T-helper 2 cell (primary cell): ENCODE results near the gene CDH6.
"Not testable (repeated sequence)": the region's sequence is repeated elsewhere in the genome, so short reads cannot be mapped to it uniquely, and the experiment has no call there.

Experiments used
- DNase-seq, 5 experiments: peaks; one replicate each; pipeline versions ENCODE4 v3.0.0 to v3.0.0-alpha.2; 2012 to 2022

CDH6 gene

DNA sequence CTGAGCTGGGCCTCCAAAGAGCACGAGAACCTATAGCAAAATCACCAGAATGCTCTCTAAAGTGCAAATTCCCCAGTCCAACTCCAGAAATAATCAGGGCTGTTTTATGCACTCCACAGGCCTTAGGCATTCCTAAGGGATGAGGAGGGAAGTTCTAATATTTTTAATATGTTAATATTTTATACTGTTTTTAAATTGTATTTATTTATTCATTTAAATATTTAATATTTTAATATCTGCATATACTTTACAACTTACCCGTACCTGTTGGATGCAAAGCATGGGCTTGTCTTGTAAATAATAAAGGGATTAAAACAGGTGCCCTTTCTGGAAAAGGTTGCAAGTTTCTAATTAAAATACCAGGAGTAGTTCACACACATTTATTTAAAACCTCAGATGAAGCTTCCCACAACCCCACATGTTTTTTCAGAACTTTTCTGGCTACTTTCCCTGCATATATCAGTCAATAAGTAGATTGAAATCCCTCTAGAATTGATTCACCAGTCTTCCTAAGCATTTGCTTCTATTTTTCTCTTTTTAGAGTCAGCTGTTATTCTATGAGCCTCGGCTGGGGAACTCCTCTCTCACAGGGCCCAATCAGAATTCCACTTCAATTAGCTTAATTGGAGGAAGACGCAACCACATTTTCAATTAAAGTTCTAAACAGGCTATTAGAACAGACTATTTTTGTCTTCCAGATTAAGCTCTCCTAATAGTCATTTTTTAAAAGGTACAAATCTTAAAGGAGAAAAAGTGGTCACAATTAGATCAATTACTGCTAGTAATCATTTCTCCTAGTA, 140.8 kb downstream of the CDH6 start:
- no peak for DNase-seq

GRCh38 chr5:31335456-31335855, 142.0 kb downstream of the CDH6 start:
- no peak for DNase-seq

GRCh38 chr5:31343946-31344345, 150.5 kb downstream of the CDH6 start:
- DNase-seq = no peak

DNA sequence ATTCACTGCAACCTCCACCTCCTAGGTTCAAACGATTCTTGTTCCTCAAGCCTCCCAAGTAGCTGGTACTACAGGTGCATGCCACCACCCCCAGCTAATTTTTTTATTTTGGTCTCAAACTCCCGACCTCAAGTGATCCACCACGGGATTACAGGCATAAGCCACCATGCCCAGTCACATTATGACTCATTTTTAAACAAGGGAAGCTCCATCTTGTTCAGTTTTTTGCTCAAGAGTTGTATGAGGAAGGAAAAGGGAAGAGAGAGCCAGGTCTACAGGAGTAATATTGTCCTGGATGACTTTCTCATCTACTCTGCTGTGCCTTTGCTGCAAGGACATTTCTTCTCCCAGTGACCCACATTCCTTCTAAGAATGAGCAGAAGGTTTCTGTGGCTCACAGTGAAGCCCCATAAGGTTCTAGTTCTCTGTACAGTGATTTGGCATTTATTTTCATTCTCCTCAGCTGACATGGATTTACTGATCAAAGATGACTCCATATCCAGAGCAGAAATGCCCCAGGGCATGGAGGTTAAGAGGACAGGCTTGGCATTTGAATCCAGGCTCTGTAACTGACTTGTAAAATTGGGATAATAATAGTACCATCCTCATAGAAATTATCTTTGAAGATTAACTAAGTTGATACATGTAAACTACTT, 153.5 kb downstream of the CDH6 start:
- no peak for DNase-seq

- DNase-seq = no peak
Measured at GRCh38 chr5:31347552-31347905, 154.0 kb downstream of the CDH6 start.

GRCh38 chr5:31350395-31350794, 156.9 kb downstream of the CDH6 start:
- no peak for DNase-seq

- DNase-seq = no peak
Measured at GRCh38 chr5:31355337-31355736, 161.9 kb downstream of the CDH6 start.

- no peak for DNase-seq
Measured at GRCh38 chr5:31357038-31357437, 163.6 kb downstream of the CDH6 start.

- no peak for DNase-seq
Measured at GRCh38 chr5:31359839-31360238, 166.4 kb downstream of the CDH6 start.

GRCh38 chr5:31361234-31361633, 167.7 kb downstream of the CDH6 start:
- DNase-seq = no peak

- DNase-seq = not testable (repeated sequence)
Measured at GRCh38 chr5:31361704-31362528, 168.4 kb downstream of the CDH6 start.

DNA sequence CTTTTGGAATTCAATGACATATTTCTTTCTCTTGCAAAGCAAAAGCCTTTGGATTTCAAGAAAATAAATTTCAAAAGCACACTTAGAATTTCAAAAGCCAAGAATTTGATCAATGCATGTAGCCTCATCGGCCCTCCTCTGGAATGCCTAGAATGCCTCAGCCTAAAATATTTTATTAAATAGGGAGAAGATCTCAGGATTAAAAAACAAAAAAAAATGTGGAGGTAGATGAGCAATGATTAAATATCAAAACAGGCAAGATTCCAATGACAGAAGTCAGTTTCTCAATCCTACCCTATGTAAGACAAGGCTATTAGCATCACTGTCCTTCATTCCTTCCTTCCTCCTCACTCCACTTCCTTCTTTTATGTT, 169.0 kb downstream of the CDH6 start:
- DNase-seq = no peak

- no peak for DNase-seq
Measured at GRCh38 chr5:31362931-31363568, 169.6 kb downstream of the CDH6 start.

DNA sequence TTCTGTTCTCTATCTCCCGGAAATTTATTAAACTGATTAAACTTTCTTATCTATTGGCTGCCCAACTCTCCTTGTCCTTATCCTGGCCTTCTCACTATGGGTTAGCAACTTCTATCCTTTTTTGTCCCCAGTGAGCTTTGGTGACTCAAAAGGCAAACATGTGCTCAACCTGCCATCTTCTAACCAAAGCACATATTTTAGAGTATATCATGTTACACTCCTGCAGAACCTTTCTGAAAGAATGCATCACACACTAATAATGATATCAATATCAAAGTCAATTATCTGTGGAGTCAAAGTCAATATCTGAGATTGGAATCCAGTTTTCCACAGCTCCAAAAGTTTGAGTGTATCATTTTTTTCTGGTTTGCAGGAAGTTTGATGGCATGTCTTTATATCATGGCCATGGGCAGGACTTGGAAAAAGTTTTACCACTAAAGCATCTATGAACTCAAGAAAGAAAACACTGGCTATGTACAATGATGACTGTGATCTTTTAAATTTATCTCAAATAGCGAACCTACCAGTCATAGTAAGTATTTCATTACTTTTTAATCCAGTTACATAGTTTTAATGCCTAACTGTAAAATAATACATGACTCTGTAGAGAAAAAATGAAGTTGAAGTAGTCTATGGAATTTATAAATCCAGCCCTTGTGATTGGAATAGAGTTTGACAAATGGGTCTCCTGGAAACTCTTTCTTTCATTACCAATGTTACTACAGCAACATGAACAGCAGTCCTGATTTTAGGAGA, 171.6 kb downstream of the CDH6 start:
- DNase-seq = no peak

DNA sequence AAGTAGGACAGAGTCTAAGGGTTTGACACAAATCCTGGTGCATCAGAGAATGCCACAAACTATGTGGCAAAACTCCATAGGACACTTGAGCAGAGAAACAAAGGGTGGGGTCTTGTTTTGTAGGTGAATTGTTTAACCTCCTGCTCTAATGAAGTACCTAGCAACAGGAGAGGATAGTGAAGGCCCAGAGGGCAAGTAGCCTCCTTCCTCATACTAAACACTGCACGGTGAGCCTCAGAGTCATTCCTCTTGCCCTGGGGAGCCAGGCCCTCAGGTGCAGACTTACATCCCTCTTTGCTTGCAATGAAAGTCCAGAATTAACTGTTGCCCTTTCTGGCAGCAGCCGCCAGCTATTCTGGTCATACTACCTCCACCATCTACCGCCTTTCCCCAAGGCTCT, 172.3 kb downstream of the CDH6 start:
- DNase-seq = no peak

DNA sequence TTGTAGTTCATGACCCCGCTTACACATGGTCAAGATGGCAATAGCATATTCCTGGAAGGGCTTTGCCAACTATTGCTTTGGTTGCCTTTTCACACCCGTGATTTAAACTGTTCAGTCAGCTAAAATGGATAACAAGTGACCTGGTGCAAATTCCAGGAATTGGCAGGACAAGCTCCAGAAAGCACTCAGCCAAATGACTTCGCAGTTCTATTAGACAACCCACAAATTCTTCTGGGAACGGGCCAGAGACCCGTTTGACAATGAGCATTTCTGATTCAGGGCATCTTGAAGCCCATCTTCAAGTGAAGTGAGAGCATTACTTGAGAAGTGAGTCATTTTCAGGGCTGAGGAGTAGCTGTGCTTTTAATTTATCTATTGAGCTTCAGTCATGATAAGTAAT, 173.5 kb downstream of the CDH6 start:
- no peak for DNase-seq

DNA sequence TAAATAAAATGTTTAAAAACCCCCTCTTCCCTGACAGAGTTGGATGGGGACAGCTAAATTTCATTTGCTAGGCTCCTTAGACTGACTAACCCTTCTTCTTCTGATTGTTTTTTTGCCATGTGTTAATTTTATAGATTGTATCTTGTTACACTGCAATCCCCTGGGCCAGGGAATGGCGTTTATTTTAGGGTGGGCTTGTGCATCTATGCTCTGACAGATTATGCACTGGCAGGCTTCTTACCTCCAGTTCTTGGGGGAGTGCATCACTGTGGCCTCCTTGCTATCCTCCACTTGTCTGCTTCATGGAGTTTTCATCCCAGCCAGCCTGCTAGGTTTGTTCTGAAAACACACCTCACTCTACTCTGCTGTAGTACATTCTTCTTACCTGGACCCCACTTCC, 178.6 kb downstream of the CDH6 start:
- no peak for DNase-seq

DNA sequence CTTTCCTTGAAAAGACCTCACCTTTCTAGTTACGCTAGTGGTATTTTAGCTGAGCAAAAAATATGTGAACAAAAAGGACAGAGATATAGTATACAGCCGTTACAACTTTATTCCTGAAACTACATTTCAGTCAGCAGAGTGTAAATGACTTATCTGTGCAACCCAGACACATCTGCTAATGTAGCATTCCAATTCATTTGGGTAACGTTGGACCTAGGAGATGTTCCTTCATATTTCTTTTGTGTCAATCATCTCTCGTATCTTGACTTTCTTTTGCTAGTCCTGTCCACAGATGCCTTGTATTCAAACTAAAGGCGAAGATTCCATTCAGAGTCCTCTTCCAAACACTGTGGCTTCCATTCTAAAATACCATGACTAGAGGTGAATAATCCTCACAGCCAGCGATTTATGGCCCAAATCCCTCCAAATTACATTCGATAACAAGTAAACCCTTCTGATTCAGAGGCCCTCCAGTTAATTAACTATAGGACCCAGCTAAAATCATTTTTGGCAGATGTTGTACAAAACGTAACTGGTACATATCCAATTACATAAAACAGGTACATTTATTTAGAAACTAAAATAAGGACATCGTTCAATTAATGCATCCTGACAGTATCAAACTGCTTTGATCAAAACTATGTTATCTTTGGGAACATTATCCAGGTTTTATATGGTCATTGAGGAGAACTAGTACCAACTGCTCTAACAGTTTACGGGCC, 182.7 kb downstream of the CDH6 start:
- no peak for DNase-seq

GRCh38 chr5:31377274-31377946, 183.9 kb downstream of the CDH6 start:
- no peak for DNase-seq

- no peak for DNase-seq
Measured at GRCh38 chr5:31378136-31378535, 184.7 kb downstream of the CDH6 start.
